GM21367 (cell line): ENCODE data around the gene ROR2.
"Not testable (repeated sequence)": the region's sequence is repeated elsewhere in the genome, so short reads cannot be mapped to it uniquely, and the experiment has no call there.

Experiments
- ATAC-seq: cut with Tn5 transposase; IDR thresholded peaks from one replicate; pipeline ENCODE4 v1.9.1; 2021; ENCODE audit not compliant: unreplicated experiment

The ROR2 gene

GRCh38 chr9:91949946-91950664 is at the start of gene ROR2:
Gene ROR2 (minus strand): TSS chr9:91950228.
- no peak for ATAC-seq

DNA sequence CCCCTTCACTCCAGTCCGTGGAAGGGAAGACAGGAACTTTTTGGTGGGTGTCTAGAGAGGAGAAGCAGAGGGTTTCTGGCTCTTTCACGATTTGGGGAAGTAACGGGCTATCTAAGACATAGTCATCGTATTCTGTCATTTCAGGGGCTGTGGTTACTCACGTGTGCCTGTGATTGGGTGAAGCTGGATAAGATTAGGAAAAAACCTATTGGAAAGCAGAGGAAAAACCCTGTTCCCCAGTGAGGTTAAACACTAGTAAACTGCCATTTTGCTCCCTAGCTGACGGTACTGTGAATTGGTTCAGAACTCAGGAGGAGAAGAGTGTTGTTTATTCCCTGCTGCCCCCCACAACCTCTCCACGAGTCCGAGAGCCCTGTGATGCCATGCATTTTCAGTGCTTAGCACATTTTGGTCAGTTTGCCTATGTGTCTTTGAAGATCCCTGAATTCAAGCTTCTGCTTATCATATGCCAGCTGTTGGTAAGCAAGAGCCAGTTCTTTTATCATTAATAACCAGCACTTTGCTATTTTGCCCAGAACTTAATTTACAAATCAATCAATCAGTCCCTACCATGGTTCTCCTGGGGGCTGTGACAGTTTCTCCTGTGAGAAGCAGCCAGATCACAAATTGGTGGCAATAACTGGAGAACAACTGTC is 45.1 kb upstream of the ROR2 start:
- ATAC-seq, result no peak

- ATAC-seq, result no peak
These were observed 44.4 kb upstream of the ROR2 start for GRCh38 chr9:91994422-91994821.

- no peak for ATAC-seq
These were observed 42.5 kb upstream of the ROR2 start for GRCh38 chr9:91992461-91993041.

DNA sequence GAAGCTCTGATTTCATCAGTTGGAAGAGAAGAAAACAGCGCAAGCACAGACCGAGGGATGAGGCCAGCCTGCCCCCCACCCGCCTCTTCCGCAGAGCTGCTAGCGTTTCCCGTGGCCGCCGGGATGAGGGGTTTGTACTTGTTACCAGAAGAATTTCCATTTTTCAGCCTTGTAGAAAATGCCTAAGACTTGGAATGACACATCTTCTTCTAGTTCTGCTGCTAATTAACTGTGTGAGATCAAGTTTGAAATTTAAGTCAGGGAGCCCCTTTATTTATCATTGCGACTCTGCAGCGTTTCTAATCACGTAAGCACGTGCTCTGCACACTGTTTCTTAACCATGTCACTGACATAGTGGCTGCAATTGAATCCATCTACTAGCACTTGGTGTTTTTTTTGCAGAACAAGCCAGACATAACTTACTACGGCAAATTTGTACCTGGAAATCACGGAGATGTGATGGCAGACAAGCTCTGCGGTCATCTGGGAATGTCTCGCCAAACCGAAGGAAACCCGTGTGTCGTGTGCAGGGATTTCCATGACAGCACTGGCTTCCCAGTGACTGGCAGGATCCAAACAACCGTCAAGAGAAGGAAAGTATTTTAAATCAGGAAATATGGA is 41.8 kb upstream of the ROR2 start:
- no peak for ATAC-seq

- no peak for ATAC-seq
These were observed 36.2 kb upstream of the ROR2 start for GRCh38 chr9:91986248-91986647.

DNA sequence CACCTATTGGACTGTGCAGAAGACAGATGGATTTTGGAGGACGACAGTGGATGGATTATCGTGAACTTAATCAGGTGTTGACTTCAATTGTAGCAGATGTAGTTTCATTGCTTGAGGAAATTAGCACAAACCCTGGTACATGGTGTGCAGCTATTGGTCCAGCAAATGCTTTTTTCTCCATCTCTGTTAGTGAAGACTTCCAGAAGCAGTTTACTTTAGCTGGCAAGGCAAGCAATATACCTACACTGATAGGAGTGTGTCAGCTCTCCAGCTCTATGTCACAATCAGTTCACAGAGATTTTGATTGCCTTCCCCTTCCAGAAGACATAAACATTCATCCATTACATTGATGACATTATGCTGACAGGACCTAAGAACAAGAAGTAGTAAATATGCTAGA is 35.7 kb upstream of the ROR2 start:
- no peak for ATAC-seq

GRCh38 chr9:91978740-91979414 is 28.8 kb upstream of the ROR2 start:
- ATAC-seq, result no peak

GRCh38 chr9:91975254-91975653 is 25.2 kb upstream of the ROR2 start:
- not testable (repeated sequence) for ATAC-seq

- no peak for ATAC-seq
These were observed 22.7 kb upstream of the ROR2 start for GRCh38 chr9:91972711-91973110.

- ATAC-seq, result no peak
These were observed 22.1 kb upstream of the ROR2 start for GRCh38 chr9:91972076-91972626.

DNA sequence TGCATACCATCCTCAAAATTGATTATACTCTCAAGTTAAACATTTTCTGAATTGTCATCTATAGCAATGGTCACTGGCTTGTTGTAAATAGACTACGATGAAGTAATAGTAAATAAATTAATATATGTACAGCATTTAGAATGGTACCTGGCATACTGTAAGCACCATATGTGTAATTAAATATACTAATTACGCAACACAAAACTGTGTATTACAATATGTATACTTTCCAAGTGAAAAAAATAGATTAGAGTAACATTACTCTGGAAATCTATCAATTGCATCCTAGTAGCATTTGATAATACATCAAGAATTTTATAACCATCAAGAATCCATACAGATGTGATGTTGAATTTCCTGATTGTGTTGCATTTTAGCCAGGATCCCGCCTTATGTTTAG is 17.2 kb upstream of the ROR2 start:
- no peak for ATAC-seq

DNA sequence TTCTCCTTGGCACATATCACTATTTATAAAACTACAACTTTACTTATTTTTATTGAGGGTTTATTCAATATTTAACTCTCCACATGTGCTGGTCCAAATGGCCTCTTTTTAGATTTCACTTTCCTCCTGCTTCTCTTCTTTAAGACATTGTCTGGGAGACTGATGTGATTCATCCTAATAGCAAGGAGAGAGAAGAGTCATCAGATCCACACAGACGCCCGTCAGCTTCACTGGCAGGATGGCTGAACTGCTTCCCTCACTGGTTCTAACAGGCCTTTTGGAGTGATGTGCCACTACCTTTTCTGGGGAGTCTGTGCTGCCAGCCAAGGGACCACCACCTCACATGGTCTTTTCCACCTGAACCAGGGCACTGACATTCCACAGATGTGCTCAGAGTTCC is 16.5 kb upstream of the ROR2 start:
- ATAC-seq, result no peak

GRCh38 chr9:91963711-91964240 is 13.7 kb upstream of the ROR2 start:
- ATAC-seq, result no peak

- no peak for ATAC-seq
These were observed 10.3 kb upstream of the ROR2 start for GRCh38 chr9:91960367-91960766.

- no peak for ATAC-seq
These were observed 8.1 kb upstream of the ROR2 start for GRCh38 chr9:91958174-91958573.

DNA sequence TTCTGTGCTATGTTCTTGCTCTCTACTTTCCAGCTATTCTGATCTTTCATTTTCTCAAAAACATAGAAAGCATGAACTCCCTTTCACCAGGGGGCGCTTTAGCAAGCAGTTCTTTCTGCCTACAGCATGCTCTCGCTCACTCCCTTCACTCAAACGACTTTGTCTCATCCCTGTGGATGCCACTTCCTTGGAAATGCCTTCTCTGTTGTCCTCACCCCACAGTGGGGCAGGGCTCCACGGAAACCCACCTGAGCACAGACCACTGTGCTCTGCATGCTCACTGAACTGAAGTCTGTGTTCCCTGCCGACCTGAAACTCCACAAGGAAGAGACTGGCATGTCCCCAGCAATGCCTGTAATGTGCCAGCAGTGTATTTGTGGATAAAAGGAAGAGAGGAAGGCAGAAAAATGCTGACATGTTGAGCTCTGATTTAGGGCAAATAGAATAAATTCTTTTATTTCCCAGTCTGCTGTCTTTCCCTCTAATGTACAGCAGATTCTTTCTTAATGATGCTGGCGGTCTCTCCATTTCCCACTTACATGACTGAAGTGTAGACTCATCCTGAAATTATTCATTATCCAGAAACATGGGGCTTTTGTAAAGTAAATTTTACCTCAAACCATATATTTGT is 4.9 kb upstream of the ROR2 start:
- ATAC-seq, result no peak

DNA sequence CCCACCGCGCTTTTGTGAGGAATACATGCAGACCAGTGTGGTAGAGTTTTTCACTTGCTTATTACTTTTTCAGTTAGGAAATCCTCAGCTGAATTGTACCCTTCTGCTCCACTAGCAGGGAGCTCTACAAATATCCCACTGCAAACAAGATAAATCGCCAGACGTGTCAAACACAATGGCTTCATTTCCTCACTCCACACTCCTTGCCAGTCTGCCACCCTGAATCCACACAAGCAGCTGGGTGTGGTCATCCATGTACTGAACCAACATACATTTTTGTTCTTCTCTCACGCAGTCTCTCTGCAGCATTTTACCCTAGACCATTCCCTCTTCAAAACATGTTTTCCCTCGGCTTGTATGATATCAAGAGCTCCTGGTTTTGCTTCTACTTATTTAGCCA is 3.7 kb upstream of the ROR2 start:
- no peak for ATAC-seq

GRCh38 chr9:91951944-91952520 is 2.0 kb upstream of the ROR2 start:
- no peak for ATAC-seq

GRCh38 chr9:91949392-91949945 is 559 bp downstream of the ROR2 start:
- no peak for ATAC-seq
